Measurements from ENCODE around the gene PCDHB9. TPM values are rescaled to one million over a fixed set of nuclear protein-coding genes. Genes with fewer than 3 reads are reported as not detected.
"Not testable (repeated sequence)": the region's sequence is repeated elsewhere in the genome, so short reads cannot be mapped to it uniquely, and the experiment has no call there.

Gene PCDHB9
- total and polyA plus RNA-seq, 9 donors, result 1.3 to 3.6 (median 2.7) TPM

- 33% methylated on average over 16 of the region's 69 CpGs for WGBS (ENCODE audit: insufficient coverage)
- not testable (repeated sequence) for H3K4me3 ChIP-seq (ENCODE audit: low read length); H3K36me3 ChIP-seq (ENCODE audit: control insufficient read depth, insufficient read depth, low read length); DNase-seq; H3K27ac ChIP-seq (ENCODE audit: low read length); H3K4me1 ChIP-seq (ENCODE audit: control insufficient read depth, insufficient read depth, low read length)
- Histone ChIP-seq H3K27me3 (ENCODE audit: control insufficient read depth, insufficient read depth, low read length) (peaks cover 15% of the 10 kb centered on the region), H3K9me3 (replicated peaks; ENCODE audit: control insufficient read depth, low read depth, low read length) (peaks cover 26% of the 10 kb centered on the region)
Observed at GRCh38 chr5:141184117-141184855, 2.7 kb upstream of the PCDHB9 start.

DNA sequence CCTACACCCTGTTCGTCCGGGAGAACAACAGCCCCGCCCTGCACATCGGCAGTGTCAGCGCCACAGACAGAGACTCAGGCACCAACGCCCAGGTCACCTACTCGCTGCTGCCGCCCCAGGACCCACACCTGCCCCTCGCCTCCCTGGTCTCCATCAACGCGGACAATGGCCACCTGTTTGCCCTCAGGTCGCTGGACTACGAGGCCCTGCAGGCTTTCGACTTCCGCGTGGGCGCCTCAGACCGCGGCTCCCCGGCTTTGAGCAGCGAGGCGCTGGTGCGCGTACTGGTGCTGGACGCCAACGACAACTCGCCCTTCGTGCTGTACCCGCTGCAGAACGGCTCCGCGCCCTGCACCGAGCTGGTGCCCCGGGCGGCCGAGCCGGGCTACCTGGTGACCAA lies 1.7 kb downstream of the PCDHB9 start:
- H3K4me3 ChIP-seq (ENCODE audit: low read length); DNase-seq; H3K27ac ChIP-seq (ENCODE audit: low read length); H3K27me3 ChIP-seq (ENCODE audit: control insufficient read depth, insufficient read depth, low read length); H3K36me3 ChIP-seq (ENCODE audit: control insufficient read depth, insufficient read depth, low read length); H3K4me1 ChIP-seq (ENCODE audit: control insufficient read depth, insufficient read depth, low read length): not testable (repeated sequence)
- peaks cover 24% of the 10 kb centered on the region for H3K9me3 ChIP-seq (replicated peaks; ENCODE audit: control insufficient read depth, low read depth, low read length)
- 30% methylated on average over 10 of the region's 37 CpGs for WGBS (ENCODE audit: insufficient coverage)

DNA sequence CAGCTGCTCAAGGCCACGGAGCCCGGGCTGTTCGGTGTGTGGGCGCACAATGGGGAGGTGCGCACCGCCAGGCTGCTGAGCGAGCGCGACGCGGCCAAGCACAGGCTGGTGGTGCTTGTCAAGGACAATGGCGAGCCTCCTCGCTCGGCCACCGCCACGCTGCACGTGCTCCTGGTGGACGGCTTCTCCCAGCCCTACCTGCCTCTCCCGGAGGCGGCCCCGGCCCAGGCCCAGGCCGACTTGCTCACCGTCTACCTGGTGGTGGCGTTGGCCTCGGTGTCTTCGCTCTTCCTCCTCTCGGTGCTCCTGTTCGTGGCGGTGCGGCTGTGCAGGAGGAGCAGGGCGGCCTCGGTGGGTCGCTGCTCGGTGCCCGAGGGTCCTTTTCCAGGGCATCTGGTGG lies 2.2 kb downstream of the PCDHB9 start:
- not testable (repeated sequence) for H3K4me3 ChIP-seq (ENCODE audit: low read length); H3K36me3 ChIP-seq (ENCODE audit: control insufficient read depth, insufficient read depth, low read length); H3K27me3 ChIP-seq (ENCODE audit: control insufficient read depth, insufficient read depth, low read length); H3K27ac ChIP-seq (ENCODE audit: low read length); DNase-seq; H3K4me1 ChIP-seq (ENCODE audit: control insufficient read depth, insufficient read depth, low read length)
- H3K9me3 ChIP-seq (replicated peaks; ENCODE audit: control insufficient read depth, low read depth, low read length), result peaks cover 24% of the 10 kb centered on the region
- no CpG with 5 or more reads among the region's 35 CpGs for whole genome bisulfite sequencing (ENCODE audit: insufficient coverage)

DNA sequence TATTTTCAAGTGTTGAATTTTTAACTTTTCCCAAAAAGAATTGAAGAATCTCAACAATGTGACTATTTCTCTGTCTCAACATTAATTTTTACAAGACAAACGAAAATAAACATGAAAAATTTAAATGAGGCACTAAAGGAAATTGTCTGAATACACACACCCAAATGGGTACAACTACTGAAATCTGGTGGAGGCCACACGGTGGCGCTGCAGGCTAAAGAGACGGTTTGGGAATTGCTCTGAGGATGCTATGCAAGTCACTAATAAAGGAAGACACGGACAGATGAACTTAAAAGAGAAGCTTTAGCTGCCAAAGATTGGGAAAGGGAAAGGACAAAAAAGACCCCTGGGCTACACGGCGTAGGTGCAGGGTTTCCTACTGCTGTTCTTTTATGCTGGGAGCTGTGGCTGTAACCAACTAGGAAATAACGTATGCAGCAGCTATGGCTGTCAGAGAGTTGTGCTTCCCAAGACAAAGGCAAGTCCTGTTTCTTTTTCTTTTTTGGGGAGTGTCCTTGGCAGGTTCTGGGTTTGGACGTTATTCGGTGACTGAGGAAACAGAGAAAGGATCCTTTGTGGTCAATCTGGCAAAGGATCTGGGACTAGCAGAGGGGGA lies 5.3 kb downstream of the PCDHB9 start, which contains the start of gene PCDHB10:
TSS of gene PCDHB10 (plus strand) at position 244 of the 616 bp plus-strand sequence. CDS start at position 444, 200 bp downstream.
- peak; percentile 11 for DNase-seq
- Histone ChIP-seq H3K27ac (ENCODE audit: low read length) (no peak within 1 kb of the TSS), H3K36me3 (ENCODE audit: control insufficient read depth, insufficient read depth, low read length) (no peaks in the 10 kb centered on the region), H3K27me3 (ENCODE audit: control insufficient read depth, insufficient read depth, low read length) (peaks cover 7% of the 10 kb centered on the region), H3K4me1 (ENCODE audit: control insufficient read depth, insufficient read depth, low read length) (no peaks in the 10 kb centered on the region), H3K9me3 (replicated peaks; ENCODE audit: control insufficient read depth, low read depth, low read length) (peaks cover 19% of the 10 kb centered on the region), H3K4me3 (ENCODE audit: low read length) (no peak within 1 kb of the TSS)
- 7% methylated on average over 6 of the region's 10 CpGs for WGBS (ENCODE audit: insufficient coverage)

DNA sequence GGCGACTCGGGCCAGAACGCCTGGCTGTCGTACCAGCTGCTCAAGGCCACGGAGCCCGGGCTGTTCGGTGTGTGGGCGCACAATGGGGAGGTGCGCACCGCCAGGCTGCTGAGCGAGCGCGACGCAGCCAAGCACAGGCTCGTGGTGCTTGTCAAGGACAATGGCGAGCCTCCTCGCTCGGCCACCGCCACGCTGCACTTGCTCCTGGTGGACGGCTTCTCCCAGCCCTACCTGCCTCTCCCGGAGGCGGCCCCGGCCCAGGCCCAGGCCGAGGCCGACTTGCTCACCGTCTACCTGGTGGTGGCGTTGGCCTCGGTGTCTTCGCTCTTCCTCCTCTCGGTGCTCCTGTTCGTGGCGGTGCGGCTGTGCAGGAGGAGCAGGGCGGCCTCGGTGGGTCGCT lies 7.4 kb downstream of the PCDHB9 start:
- not testable (repeated sequence) for H3K27ac ChIP-seq (ENCODE audit: low read length); DNase-seq; H3K27me3 ChIP-seq (ENCODE audit: control insufficient read depth, insufficient read depth, low read length); H3K4me3 ChIP-seq (ENCODE audit: low read length); H3K36me3 ChIP-seq (ENCODE audit: control insufficient read depth, insufficient read depth, low read length); H3K4me1 ChIP-seq (ENCODE audit: control insufficient read depth, insufficient read depth, low read length)
- H3K9me3 ChIP-seq (replicated peaks; ENCODE audit: control insufficient read depth, low read depth, low read length), result peaks cover 19% of the 10 kb centered on the region
- WGBS (ENCODE audit: insufficient coverage), result 38% methylated on average over 3 of the region's 37 CpGs

DNA sequence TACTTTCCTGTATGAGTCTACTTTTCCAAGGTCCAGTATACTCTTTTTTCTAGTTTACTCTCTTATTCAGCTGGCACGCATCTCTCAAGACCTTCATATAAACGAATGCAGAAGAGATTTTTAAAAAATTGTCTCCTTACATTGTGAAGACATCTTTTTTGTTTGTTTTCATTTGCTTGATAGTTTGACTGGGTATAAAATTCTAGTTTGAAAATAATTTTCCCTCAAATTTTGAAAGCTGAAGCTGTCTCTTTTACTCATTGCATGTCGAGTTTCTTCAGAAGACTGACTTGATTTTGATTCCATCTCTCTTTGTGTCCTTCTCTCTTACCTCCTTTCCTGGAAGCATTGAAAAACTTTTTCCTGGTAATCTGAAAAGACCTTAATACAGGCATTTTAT lies 9.4 kb downstream of the PCDHB9 start:
- H3K4me1 ChIP-seq (ENCODE audit: control insufficient read depth, insufficient read depth, low read length), result no peaks in the 10 kb centered on the region
- H3K27me3 ChIP-seq (ENCODE audit: control insufficient read depth, insufficient read depth, low read length), result peaks cover 2% of the 10 kb centered on the region
- no peak for DNase-seq
- H3K27ac ChIP-seq (ENCODE audit: low read length), result no peak overlapping the region
- H3K4me3 ChIP-seq (ENCODE audit: low read length), result no peak overlapping the region
- no peaks in the 10 kb centered on the region for H3K36me3 ChIP-seq (ENCODE audit: control insufficient read depth, insufficient read depth, low read length)
- WGBS (ENCODE audit: insufficient coverage), result 0% methylated on average over 1 of the region's 3 CpGs
- peaks cover 30% of the 10 kb centered on the region for H3K9me3 ChIP-seq (replicated peaks; ENCODE audit: control insufficient read depth, low read depth, low read length)

DNA sequence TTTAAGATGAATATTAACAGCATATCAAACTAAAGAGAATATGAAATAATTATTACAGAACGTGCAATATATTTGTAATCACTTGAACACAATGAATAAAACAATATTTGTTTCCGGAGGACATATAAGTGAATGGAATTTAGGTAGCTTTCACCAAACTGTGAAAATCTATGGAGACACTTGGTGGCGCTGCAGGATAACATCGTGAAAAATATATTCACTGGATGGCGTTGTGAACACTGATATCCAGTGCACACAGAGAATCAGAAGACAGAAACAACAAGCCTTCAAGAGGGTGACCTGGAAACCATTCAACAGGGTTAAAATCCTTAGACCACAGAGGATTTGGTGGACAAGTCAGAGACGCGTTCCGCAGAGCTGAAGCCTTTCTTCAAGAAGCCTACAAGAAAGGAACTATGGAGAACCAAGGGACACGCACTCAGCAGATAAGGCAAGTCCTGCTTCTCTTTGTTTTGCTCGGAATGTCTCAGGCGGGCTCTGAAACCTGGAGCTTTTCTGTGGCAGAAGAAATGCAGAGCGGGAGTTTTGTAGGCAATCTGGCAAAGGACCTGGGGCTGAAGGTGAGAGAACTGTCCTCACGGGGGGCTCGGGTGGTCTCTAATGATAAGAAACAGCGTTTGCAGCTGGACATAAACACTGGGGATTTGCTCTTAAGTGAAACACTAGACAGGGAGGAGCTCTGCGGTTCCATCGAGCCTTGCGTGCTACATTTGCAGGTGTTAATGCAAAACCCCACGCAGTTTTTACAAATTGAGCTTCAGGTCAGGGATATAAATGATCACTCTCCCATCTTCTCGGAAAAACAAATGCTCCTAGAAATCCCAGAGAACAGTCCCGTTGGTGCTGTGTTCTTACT lies 12.6 kb downstream of the PCDHB9 start, which contains the start of gene PCDHB11:
TSS of gene PCDHB11 (plus strand) at position 269 of the 877 bp plus-strand sequence. CDS start at position 417, 148 bp downstream.
- Histone ChIP-seq H3K27me3 (ENCODE audit: control insufficient read depth, insufficient read depth, low read length) (no peaks in the 10 kb centered on the region), H3K36me3 (ENCODE audit: control insufficient read depth, insufficient read depth, low read length) (no peaks in the 10 kb centered on the region), H3K9me3 (replicated peaks; ENCODE audit: control insufficient read depth, low read depth, low read length) (peaks cover 25% of the 10 kb centered on the region), H3K4me1 (ENCODE audit: control insufficient read depth, insufficient read depth, low read length) (no peaks in the 10 kb centered on the region), H3K27ac (ENCODE audit: low read length) (no peak within 1 kb of the TSS), H3K4me3 (ENCODE audit: low read length) (no peak within 1 kb of the TSS)
- peak; percentile 15 for DNase-seq
- 32% methylated on average over 16 of the region's 21 CpGs for WGBS (ENCODE audit: insufficient coverage)

- 26% methylated on average over 8 of the region's 38 CpGs for WGBS (ENCODE audit: insufficient coverage)
- H3K27ac ChIP-seq (ENCODE audit: low read length); H3K36me3 ChIP-seq (ENCODE audit: control insufficient read depth, insufficient read depth, low read length); H3K27me3 ChIP-seq (ENCODE audit: control insufficient read depth, insufficient read depth, low read length); DNase-seq; H3K4me3 ChIP-seq (ENCODE audit: low read length); H3K4me1 ChIP-seq (ENCODE audit: control insufficient read depth, insufficient read depth, low read length): not testable (repeated sequence)
- H3K9me3 ChIP-seq (replicated peaks; ENCODE audit: control insufficient read depth, low read depth, low read length), result peaks cover 29% of the 10 kb centered on the region
Observed at GRCh38 chr5:141201126-141201525, 14.2 kb downstream of the PCDHB9 start.

DNA sequence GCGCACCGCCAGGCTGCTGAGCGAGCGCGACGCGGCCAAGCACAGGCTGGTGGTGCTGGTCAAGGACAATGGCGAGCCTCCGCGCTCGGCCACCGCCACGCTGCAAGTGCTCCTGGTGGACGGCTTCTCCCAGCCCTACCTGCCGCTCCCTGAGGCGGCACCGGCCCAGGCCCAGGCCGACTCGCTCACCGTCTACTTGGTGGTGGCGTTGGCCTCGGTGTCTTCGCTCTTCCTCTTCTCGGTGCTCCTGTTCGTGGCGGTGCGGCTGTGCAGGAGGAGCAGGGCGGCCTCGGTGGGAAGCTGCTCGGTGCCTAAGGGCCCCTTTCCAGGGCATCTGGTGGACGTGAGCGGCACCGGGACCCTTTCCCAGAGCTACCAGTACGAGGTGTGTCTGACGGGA lies 14.7 kb downstream of the PCDHB9 start:
- DNase-seq; H3K27ac ChIP-seq (ENCODE audit: low read length); H3K27me3 ChIP-seq (ENCODE audit: control insufficient read depth, insufficient read depth, low read length); H3K4me3 ChIP-seq (ENCODE audit: low read length); H3K4me1 ChIP-seq (ENCODE audit: control insufficient read depth, insufficient read depth, low read length); H3K36me3 ChIP-seq (ENCODE audit: control insufficient read depth, insufficient read depth, low read length): not testable (repeated sequence)
- peaks cover 27% of the 10 kb centered on the region for H3K9me3 ChIP-seq (replicated peaks; ENCODE audit: control insufficient read depth, low read depth, low read length)
- 26% methylated on average over 23 of the region's 35 CpGs for WGBS (ENCODE audit: insufficient coverage)

DNA sequence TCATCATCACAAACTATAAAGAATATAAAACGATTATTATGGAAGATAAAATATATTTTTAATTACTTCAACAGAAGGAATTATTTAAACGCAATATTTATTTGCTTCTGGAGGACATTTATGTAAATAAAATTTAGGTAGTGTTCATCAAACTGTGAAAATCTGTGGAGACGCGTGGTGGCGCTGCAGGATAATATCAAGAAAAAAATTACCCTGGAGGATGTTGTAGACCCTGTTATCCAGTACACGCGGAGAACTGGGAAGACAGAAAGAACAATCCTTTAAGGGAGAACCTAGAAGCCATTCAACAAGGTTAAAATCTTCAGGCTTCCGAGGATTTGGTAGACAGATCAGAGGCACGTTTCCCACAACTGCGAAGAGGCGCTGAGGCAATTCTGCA lies 21.5 kb downstream of the PCDHB9 start, which contains the start of gene PCDHB12:
TSS of gene PCDHB12 (plus strand) at position 242 of the 400 bp plus-strand sequence. CDS start 189 bp downstream, outside the sequence.
- H3K4me1 ChIP-seq (ENCODE audit: control insufficient read depth, insufficient read depth, low read length), result no peaks in the 10 kb centered on the region
- DNase-seq, result peak; percentile 8
- no peaks in the 10 kb centered on the region for H3K36me3 ChIP-seq (ENCODE audit: control insufficient read depth, insufficient read depth, low read length)
- H3K27me3 ChIP-seq (ENCODE audit: control insufficient read depth, insufficient read depth, low read length), result peaks cover 7% of the 10 kb centered on the region
- H3K9me3 ChIP-seq (replicated peaks; ENCODE audit: control insufficient read depth, low read depth, low read length), result peaks cover 35% of the 10 kb centered on the region
- H3K27ac ChIP-seq (ENCODE audit: low read length), result no peak within 1 kb of the TSS
- H3K4me3 ChIP-seq (ENCODE audit: low read length), result peak within 1 kb of the TSS; percentile 11
- WGBS (ENCODE audit: insufficient coverage), result 17% methylated on average over 9 of the region's 11 CpGs

All from muscle of leg (tissue), 11 donors.